HEK293 (cell line): ENCODE results near the gene TBCK.

Experiments
- CTCF ChIA-PET: fragments of 350-600 bp; formaldehyde crosslinking; extraction: SDS; loops from one replicate; lab custom pipeline; 2021; ENCODE audit warnings: antibody characterized with exemption; lab: Yijun Ruan, JAX
- POLR2A ChIA-PET: fragments of 300-600 bp; formaldehyde crosslinking; extraction: SDS; loops from one replicate; lab custom pipeline; 2020; ENCODE audit warnings: antibody characterized with exemption, inconsistent platforms; lab: Yijun Ruan, JAX
- H3K27ac ChIP-seq: fragments of 200-500 bp; sonication (Bioruptor generic); 2 replicates; pipeline ENCODE4 v1.5.1; 2014; ENCODE audit warnings: low read depth, low read length, control low read depth, inconsistent platforms; ENCODE audit errors: extremely low read depth
- H3K36me3 ChIP-seq, 2 experiments: fragments of 200-500 bp in 1 of 2; sonication (Bioruptor generic) in 1 of 2; 1 replicate in 1 of 2; 2 replicates in 1 of 2; pipeline ENCODE4 v1.5.1; 2014 to 2017; ENCODE audit warnings: inconsistent platforms in 2 of 2, low read length in 2 of 2; ENCODE audit not compliant: control insufficient read depth in 2 of 2, insufficient read depth in 1 of 2
- H3K4me1 ChIP-seq: fragments of 200-500 bp; sonication (Bioruptor generic); 2 replicates; pipeline ENCODE4 v1.5.1; 2014; ENCODE audit warnings: mild to moderate bottlenecking, low read length, inconsistent platforms; ENCODE audit not compliant: control insufficient read depth, insufficient read depth
- H3K4me3 ChIP-seq: 2 replicates; pipeline ENCODE4 v1.5.1; 2011; ENCODE audit warnings: low read depth, mild to moderate bottlenecking, control low read depth, low read length, moderate library complexity
- H3K9me3 ChIP-seq: fragments of 200-500 bp; sonication (Bioruptor generic); 2 replicates; pipeline ENCODE4 v1.5.1; 2014; ENCODE audit warnings: low read depth, low read length, inconsistent platforms; ENCODE audit not compliant: control insufficient read depth, insufficient read depth
- ELK4 ChIP-seq: IDR thresholded peaks from 2 replicates; pipeline ENCODE4 v1.6.1; 2011; ENCODE audit warnings: mild to moderate bottlenecking, low read depth, low read length, borderline replicate concordance
- HIC1 ChIP-seq: fragments of 450-650 bp; formaldehyde crosslinking; IDR thresholded peaks from 2 replicates; pipeline ENCODE4 v1.5.1; 2016; ENCODE audit warnings: missing biosample characterization, missing genetic modification characterization
- KLF17 ChIP-seq: fragments of 450-650 bp; formaldehyde crosslinking; IDR thresholded peaks from 2 replicates; pipeline ENCODE4 v1.5.1; 2016; ENCODE audit warnings: missing biosample characterization, missing genetic modification characterization
- REST ChIP-seq: fragments of 450-650 bp; formaldehyde crosslinking; IDR thresholded peaks from 2 replicates; pipeline ENCODE4 v1.5.1; 2016; ENCODE audit warnings: missing biosample characterization, missing genetic modification characterization
- TSHZ1 ChIP-seq: fragments of 450-650 bp; formaldehyde crosslinking; IDR thresholded peaks from 2 replicates; pipeline ENCODE4 v1.5.1; 2016; ENCODE audit warnings: missing biosample characterization, missing genetic modification characterization, borderline replicate concordance
- ZBTB8A ChIP-seq: fragments of 450-650 bp; formaldehyde crosslinking; IDR thresholded peaks from 2 replicates; pipeline ENCODE4 v1.5.1; 2016; ENCODE audit warnings: missing biosample characterization, missing genetic modification characterization
- ZNF121 ChIP-seq: fragments of 450-650 bp; formaldehyde crosslinking; IDR thresholded peaks from 2 replicates; pipeline ENCODE4 v1.5.1; 2016; ENCODE audit warnings: missing biosample characterization, missing genetic modification characterization
- ZNF362 ChIP-seq: fragments of 450-650 bp; formaldehyde crosslinking; IDR thresholded peaks from 2 replicates; pipeline ENCODE4 v1.5.1; 2016; ENCODE audit warnings: missing biosample characterization, missing genetic modification characterization
- ZNF426 ChIP-seq: fragments of 450-650 bp; formaldehyde crosslinking; IDR thresholded peaks from 2 replicates; pipeline ENCODE4 v1.5.1; 2017; ENCODE audit warnings: missing biosample characterization, missing genetic modification characterization, mild to moderate bottlenecking, inconsistent platforms, moderate library complexity
- ZNF510 ChIP-seq: fragments of 450-650 bp; formaldehyde crosslinking; IDR thresholded peaks from 2 replicates; pipeline ENCODE4 v1.5.1; 2018; ENCODE audit warnings: mild to moderate bottlenecking, missing genetic modification characterization, missing biosample characterization; ENCODE audit not compliant: insufficient replicate concordance
- ZNF585B ChIP-seq: fragments of 450-650 bp; formaldehyde crosslinking; IDR thresholded peaks from 2 replicates; pipeline ENCODE4 v1.5.1; 2016; ENCODE audit warnings: missing biosample characterization, missing genetic modification characterization
- ZNF704 ChIP-seq: fragments of 450-650 bp; formaldehyde crosslinking; IDR thresholded peaks from 2 replicates; pipeline ENCODE4 v1.5.1; 2016; ENCODE audit warnings: missing biosample characterization, missing genetic modification characterization
- ZNF747 ChIP-seq: fragments of 450-650 bp; formaldehyde crosslinking; IDR thresholded peaks from 2 replicates; pipeline ENCODE4 v1.5.1; 2016; ENCODE audit warnings: missing biosample characterization, missing genetic modification characterization
- ZNF837 ChIP-seq: fragments of 450-650 bp; formaldehyde crosslinking; IDR thresholded peaks from 2 replicates; pipeline ENCODE4 v1.5.1; 2016; ENCODE audit warnings: missing biosample characterization, missing genetic modification characterization
- ZSCAN30 ChIP-seq: fragments of 450-650 bp; IDR thresholded peaks from 2 replicates; pipeline ENCODE4 v1.5.1; 2018; ENCODE audit warnings: missing biosample characterization, mild to moderate bottlenecking, missing genetic modification characterization, moderate library complexity

The TBCK gene

GRCh38 chr4:106149911-106150310 lies 166.1 kb downstream of the TBCK start:
- Histone ChIP-seq H3K9me3 (no peaks in the 10 kb centered on the region), H3K36me3 (no peaks in the 10 kb centered on the region), H3K4me1 (no peaks in the 10 kb centered on the region), H3K4me3 (no peak overlapping the region), H3K27ac (no peak overlapping the region)
- ChIA-PET CTCF (no interaction called here), POLR2A (no interaction called here)
- TF ChIP-seq ZSCAN30 (tag by site-specific recombination) (no peak), ZNF837 (tag by site-specific recombination) (no peak), ZNF585B (tag by site-specific recombination) (no peak), ZNF747 (no peak), ELK4 (no peak), KLF17 (no peak), ZNF362 (no peak), TSHZ1 (tag by site-specific recombination) (no peak)

GRCh38 chr4:106149026-106149425 lies 167.0 kb downstream of the TBCK start:
- no peak overlapping the region for H3K4me3 ChIP-seq
- no peaks in the 10 kb centered on the region for H3K9me3 ChIP-seq
- TF ChIP-seq ZNF121 (tag by site-specific recombination) (no peak), ZNF510 (tag by site-specific recombination) (no peak), HIC1 (tag by site-specific recombination) (no peak), ZNF426 (no peak), REST (tag by site-specific recombination) (no peak), ZNF704 (no peak), ZBTB8A (tag by site-specific recombination) (no peak)
- TF ChIP-seq, all 188 proteins: peak for 0
- Histone ChIP-seq H3K27ac (no peak overlapping the region), H3K36me3 (no peaks in the 10 kb centered on the region), H3K4me1 (no peaks in the 10 kb centered on the region)
- ChIA-PET CTCF (no interaction called here), POLR2A (no interaction called here)
